ENCODE results near the gene NSFL1C. TPM values are rescaled to one million over a fixed set of nuclear protein-coding genes. Genes with fewer than 3 reads are reported as not detected.

Gene NSFL1C
- polyA plus RNA-seq, 1 of the 3 experiments (the other 2 are of a cell fraction), result 45.9 TPM

- ChIA-PET POLR2A (no interaction called here), CTCF (interaction anchor here (0.9 to 1.7 kb wide), 2 partner anchors 14 to 15 kb away, joined by 3 to 10 read pairs; no protein-coding TSS in a partner anchor)
- no peak overlapping the region for H3K9ac ChIP-seq
- no peaks in the 10 kb centered on the region for H3K9me2 ChIP-seq
- H3K27me3 ChIP-seq (ENCODE audit: insufficient read depth), result peaks cover 50% of the 10 kb centered on the region
- no peak for DNase-seq
- no peaks in the 10 kb centered on the region for H3F3A ChIP-seq (replicated peaks; ENCODE audit: insufficient read depth)
- H2AFZ ChIP-seq (ENCODE audit: low read depth), result no peak overlapping the region
- H3K36me3 ChIP-seq (replicated peaks in 1 of 2; ENCODE audit: control insufficient read depth in 1 of 2, insufficient read depth in 2 of 2, low read length in 1 of 2), result no peaks in the 10 kb centered on the region
- no peaks in the 10 kb centered on the region for H3K79me2 ChIP-seq (ENCODE audit: insufficient read depth)
- TF ChIP-seq FOXJ3 (CRISPR knock-in tag; IDR thresholded peaks at IDR 0.05), result no peak
- TF ChIP-seq JUND (IDR thresholded peaks at IDR 0.05), result no peak
- TF ChIP-seq GABPA (IDR thresholded peaks at IDR 0.05; ENCODE audit: low read depth), result no peak
- TF ChIP-seq MEF2A (IDR thresholded peaks at IDR 0.05; ENCODE audit: borderline replicate concordance, low read depth), result no peak
- TF ChIP-seq IRF3 (IDR thresholded peaks at IDR 0.05; ENCODE audit: low read depth, low read length), result no peak
- TF ChIP-seq GATA2 (CRISPR knock-in tag; IDR thresholded peaks at IDR 0.05), result no peak
- no peak for TF ChIP-seq USF1 (IDR thresholded peaks at IDR 0.05; ENCODE audit: borderline replicate concordance, low read depth)
- TF ChIP-seq TEAD4 (IDR thresholded peaks at IDR 0.05; ENCODE audit: borderline replicate concordance, insufficient read depth), result no peak
- no peak for TF ChIP-seq SMC3 (IDR thresholded peaks at IDR 0.05; ENCODE audit: low read depth, low read length)
- TF ChIP-seq CTCF (IDR thresholded peaks at IDR 0.05), result no peak
- TF ChIP-seq USF2 (IDR thresholded peaks at IDR 0.05; ENCODE audit: borderline replicate concordance, low read depth, low read length), result no peak
- TF ChIP-seq TCF12 (IDR thresholded peaks at IDR 0.05), result no peak
- TF ChIP-seq PBX3 (IDR thresholded peaks at IDR 0.05), result no peak
- no peak for TF ChIP-seq YY1 (IDR thresholded peaks at IDR 0.05; ENCODE audit: low read depth)
- no peak for TF ChIP-seq RAD21 (IDR thresholded peaks at IDR 0.05; ENCODE audit: low read length)
- TF ChIP-seq CHD2 (IDR thresholded peaks at IDR 0.05; ENCODE audit: low read length, partially characterized antibody), result no peak
- no peak for TF ChIP-seq EP300 (IDR thresholded peaks at IDR 0.05; ENCODE audit: borderline replicate concordance in 1 of 2, low read depth in 1 of 2, low read length in 1 of 2)
- TF ChIP-seq MAX (IDR thresholded peaks at IDR 0.05; ENCODE audit: low read depth), result no peak
- no peak for TF ChIP-seq MXI1 (IDR thresholded peaks at IDR 0.05; ENCODE audit: low read depth, low read length)
- no peaks in the 10 kb centered on the region; a peak in 1 of 4 replicates for H3K4me1 ChIP-seq (ENCODE audit: control insufficient read depth in 1 of 2, insufficient read depth in 2 of 2, low read depth in 1 of 2, low read length in 1 of 2)
- H3K27ac ChIP-seq (ENCODE audit: low read depth in 2 of 2, low read length in 1 of 2), result no peak overlapping the region
- no peaks in the 10 kb centered on the region for H4K20me1 ChIP-seq (ENCODE audit: insufficient read depth)
- H3K4me3 ChIP-seq (ENCODE audit: low read depth in 2 of 2, low read length in 1 of 2), result no peak overlapping the region
- H3K9me3 ChIP-seq, result no peaks in the 10 kb centered on the region
- H3K4me2 ChIP-seq, result no peak overlapping the region
- 23% methylated on average over 6 of the region's 6 CpGs for WGBS (ENCODE audit: low lambda C conversion rate)
These were observed 23.3 kb upstream of the NSFL1C start for GRCh38 chr20:1489764-1490436.
